ENCODE results near the gene ENG.

DNA sequence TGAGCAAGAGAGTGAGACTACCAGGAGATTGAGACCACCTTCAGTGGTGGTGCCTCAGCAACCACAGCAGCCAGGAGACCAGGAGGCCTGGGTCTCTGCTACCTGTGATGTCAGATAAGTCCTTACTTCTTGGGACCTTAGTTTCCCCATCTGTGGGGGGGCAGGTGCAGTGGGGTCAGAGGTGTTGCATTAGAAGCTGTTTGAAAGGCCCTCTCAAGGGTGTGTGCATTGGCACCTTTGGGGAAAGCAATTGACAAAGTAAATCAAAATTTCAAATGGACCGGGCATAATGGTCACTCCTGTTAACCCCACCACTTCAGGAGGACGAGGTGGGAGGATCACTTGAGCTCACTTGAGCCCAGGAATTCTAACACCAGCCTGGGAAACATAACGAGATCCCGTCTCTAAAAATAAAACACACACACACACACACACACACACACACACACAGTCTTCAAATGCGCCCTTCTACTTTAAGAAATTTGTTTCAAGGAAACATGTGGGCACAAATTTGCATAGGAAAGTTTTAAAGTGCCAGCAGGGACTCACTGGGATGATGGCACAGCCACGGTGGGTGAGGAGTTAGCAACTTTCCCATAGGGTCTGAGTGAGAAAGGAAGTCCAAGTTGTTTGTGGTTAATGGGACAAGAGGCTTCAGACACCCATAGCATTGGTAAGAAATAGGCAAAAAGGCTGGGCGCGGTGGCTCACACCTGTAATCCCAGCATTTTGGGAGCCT is 24.4 kb upstream of the ENG start:
- no peak for TF ChIP-seq GATA2 (IDR thresholded peaks at IDR 0.05; ENCODE audit: low read depth, low read length)
- TF ChIP-seq GATA3 (IDR thresholded peaks at IDR 0.05; ENCODE audit: low read depth, low read length), result no peak
